Measurements from ENCODE around the gene MFRP. TPM values are rescaled to one million over a fixed set of nuclear protein-coding genes. Genes with fewer than 3 reads are reported as not detected.

The MFRP gene
- total RNA-seq, 1 donor from 2014 or later, result not detected

DNA sequence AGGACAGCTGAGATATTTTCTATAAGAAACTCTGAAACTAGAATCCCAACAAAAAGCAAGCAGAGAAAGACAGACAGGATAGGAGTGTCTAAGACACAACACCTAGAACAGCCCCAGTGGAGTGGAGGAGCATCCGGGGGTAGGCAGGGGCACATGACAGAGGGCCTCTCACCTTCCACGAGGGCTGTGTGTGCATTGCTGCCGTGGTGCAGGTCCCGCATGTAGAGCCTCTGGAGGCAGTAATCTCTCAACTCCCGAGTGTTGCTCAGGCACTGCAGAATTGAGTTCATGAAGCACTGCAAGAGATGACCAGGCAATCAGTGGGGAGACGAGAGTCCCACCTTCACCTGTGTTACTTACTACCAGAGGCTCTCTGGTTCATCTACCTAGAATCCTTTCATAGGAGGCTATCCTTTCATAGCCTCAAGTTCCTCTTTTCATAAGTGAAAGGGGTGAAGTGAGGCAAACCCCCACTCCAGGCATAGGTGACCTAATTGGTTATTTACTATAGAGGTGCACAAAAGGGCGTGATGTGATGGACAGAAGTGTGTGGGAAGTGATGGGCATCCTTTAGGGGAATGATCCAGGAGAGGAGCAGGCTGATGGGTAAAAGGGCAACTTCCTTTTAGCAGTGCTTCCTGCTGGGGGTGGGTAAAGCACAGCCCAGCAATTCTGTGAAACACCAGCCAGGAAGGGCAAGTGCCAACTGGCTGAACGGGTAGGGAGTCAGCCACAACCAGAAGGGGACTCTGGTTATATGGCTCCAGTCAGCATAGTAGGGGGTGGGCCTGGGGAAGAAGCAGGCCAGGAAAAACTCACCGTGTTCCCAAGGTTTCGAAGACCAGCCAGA lies 13.1 kb upstream of the MFRP start:
- DNase-seq (ENCODE audit: low read depth, low spot score), result no peak

DNA sequence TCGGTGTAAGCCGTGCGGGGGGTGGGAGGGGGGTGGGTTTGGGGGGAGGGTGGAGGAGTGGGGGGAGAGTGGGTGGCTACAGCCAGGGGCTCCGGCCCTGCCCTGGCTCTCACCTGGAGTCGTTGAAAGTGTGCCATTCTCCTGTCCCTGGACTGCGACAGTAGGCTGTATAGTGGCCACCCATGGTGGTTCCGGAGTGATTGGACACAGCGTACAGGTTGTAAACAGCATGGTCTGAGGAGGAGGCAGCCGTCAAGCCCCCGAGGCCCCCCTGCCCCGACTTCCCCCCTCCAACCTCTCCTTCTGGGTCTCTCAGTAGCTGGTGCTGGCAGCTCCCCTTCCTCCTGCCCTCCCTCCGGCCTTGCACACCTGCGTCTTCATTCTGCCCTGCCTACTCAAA lies 10.6 kb upstream of the MFRP start:
- DNase-seq (ENCODE audit: low read depth, low spot score), result no peak

DNA sequence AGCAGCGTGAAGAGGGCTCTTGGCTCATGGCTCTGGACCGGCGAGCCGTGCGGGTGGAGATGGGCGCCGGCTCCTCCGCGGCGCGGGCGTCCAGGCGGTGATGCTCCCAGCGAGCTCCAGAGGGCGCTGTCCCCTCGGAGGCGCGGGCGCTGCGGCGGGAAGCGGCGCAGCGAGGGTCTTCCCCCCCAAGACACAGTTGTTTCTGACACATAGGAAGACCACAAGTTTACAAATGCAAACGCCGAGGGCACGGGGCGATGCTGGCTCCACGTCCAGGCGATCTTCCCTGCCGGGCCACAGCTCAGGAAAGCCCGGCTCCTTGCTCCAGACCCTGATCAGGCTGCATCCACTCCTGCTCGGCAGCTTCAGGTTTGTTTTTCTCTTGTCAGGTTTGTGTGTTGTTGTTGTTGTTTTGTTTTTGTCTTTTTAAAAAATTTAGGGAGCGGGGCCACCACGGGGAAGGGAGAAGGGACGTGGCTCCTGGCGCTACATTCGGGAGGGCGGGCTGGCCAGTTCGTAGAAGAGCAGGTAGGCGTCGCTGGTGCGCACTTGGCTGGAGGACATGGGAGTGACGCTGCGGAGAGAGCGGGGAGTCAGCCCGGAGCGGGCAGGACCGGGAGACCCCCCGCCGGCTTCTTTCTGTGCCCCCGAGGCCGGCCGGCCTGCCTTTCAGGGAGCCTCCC lies 10.0 kb upstream of the MFRP start:
- no peak for DNase-seq (ENCODE audit: low read depth, low spot score)

DNA sequence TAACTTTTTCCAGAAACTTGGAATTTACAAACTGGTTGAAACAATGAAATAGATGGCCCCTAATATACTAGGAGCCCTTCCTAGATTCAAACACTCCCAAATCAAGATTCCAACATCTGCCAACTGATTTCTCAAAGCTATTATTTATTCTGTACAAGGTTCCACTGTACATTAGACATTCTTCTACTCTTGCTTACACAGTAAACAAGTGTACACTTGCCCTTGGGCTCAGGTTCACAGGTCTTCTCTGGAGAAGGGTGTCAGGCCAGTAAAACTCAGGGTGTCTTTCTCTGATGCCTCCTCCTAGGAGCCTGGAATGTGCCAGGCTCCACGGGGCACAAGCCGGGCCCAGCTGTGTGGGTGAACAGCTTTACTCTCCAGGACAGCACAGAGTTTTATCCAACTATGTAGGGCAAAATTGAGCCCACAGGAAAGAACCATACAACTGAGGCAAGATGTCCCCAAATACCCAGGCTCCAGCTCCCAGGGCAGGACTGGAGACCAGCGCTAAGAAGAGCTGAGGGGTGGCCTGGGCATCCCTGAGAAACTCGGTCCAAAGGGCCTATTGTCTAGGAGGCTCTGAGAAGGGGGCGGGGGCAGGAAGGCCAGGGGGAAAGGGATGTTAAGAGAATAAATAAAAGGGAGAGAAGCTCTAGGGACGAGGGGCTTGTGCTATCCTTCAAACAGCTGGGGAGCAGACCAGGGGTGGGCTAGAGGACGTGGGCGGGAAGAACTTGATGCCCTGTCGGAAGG lies 8.8 kb upstream of the MFRP start:
- DNase-seq (ENCODE audit: low read depth, low spot score), result no peak

DNA sequence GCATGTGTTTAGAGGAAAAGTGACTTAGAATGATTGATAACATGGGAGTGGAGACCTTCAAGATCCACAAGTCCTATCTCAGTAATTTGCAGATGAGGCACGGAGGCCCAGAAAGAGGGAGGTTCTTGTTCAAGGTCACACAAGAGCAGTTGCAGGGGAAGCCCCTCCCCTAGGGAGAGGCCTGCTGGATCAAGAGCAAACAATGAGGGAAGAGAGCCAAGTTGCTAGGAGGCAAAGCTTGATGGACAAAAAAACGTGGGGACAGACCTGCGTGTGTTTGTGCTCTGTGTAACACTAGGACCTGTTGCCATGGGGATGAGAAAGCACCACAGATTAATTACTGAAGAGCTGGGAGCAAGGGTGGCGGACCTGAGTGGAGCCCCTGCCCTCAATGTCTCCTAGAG lies 6.4 kb upstream of the MFRP start:
- DNase-seq (ENCODE audit: low read depth, low spot score), result peak; percentile 73

DNA sequence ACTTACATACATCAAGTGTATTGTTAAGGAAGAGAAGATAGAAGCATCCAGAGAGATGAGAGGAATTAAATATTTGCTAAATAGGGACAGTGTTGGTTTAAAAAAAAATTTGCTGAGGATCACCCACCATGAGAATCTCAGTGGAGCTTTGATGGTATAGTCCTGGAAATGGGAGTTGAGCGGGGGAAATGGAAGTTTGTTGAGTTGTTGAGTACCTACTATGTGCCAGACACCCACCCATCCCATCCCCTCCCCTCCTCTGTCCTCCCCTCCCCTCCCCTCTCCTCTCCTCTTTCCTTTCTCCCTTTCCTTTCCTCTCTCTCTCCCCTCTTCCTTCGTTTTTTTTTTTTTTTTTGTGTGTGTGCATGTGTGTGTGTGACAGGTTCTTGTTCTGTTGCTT lies 4.7 kb upstream of the MFRP start:
- no peak for DNase-seq (ENCODE audit: low read depth, low spot score)

DNA sequence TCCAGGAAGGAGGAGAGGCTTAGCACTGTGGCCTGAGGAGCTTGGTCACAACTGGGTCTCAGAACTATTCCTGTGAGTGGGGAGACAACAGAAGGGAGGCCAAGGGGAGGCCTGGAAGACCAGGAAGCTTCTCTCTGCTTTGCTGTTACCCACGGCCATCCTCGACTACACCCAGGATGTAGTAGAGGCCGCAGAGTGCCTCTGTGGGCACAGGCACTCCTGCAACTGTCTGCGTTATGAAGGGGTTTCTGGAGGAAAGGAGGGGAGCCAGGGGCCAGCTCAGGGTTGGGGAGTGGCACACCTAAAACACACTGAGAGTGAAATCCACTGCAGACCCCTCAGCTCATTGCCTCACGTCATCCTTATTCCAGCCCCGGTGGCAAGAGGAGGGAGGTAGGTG lies 3.8 kb upstream of the MFRP start:
- DNase-seq (ENCODE audit: low read depth, low spot score), result no peak

DNA sequence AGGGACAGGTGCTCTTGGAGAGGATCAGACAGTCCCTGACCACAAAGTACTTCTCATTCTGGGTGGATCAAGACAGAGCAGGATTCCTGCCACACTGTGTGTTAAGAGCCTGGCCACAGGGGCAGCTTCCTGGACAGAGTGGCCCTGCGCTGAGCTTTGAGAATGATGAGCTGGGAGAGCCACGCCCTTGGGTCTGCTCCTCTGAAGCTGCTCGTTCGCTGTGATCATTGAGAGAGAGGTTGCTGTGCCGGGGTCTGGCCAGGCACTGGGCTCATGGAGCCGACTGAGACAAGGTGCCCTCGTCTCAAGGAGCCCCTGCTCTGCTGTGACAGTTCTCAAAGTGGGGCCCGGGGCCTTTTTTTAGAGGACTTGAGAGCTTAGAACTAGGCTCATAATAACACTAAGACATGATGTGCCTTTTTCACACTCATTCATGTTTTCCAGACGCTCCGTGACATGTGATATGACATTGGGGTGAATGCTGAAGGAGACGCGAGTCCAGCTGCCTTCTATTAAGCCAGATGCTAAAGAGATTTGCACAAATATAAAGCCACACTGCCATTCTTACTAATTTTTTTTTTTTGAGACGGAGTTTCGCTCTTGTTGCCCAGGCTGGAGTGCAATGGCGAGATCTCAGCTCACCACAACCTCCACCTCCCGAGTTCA lies 1.6 kb upstream of the MFRP start:
- no peak for DNase-seq (ENCODE audit: low read depth, low spot score)

DNA sequence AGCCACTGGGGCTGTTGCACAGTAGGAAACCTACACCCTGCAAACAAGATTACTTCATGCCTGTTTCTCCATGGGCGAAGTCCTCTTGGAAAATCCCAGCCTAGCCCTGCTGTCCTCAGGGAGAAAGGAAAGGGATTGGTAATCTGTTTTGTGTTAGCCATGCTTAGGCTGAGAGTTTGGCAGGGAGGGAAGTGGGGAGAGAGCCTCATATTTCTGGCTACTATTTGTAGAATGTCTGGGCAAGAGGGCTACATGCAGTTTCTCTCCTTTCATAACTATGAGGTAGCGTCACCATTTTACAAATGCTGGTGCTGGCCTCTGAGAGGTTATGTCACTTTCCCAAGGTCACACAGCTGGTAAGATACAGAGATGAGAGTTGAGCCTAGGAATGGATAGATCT lies 737 bp upstream of the MFRP start:
- no peak for DNase-seq (ENCODE audit: low read depth, low spot score)

DNA sequence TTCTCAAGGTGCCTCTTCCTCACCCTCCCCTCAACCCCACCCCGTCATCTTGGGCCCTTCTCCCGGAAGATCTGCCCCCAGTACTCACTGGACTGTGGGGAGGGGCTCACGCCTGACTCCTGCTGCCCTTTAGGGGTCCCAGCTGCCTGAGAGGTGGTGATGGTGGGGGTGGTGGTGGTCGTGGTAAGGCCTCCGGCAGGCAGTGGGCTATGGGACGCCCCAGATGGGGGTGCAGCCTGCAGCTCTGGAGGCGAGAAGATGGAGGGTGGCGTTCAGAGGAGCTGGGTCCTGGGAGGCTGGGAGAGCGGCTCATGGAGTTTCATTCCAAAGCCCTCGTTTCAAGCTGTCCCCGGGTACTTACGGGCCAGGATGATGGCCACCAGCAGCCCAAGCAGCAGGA lies 820 bp downstream of the MFRP start:
- no peak for DNase-seq (ENCODE audit: low read depth, low spot score)

DNA sequence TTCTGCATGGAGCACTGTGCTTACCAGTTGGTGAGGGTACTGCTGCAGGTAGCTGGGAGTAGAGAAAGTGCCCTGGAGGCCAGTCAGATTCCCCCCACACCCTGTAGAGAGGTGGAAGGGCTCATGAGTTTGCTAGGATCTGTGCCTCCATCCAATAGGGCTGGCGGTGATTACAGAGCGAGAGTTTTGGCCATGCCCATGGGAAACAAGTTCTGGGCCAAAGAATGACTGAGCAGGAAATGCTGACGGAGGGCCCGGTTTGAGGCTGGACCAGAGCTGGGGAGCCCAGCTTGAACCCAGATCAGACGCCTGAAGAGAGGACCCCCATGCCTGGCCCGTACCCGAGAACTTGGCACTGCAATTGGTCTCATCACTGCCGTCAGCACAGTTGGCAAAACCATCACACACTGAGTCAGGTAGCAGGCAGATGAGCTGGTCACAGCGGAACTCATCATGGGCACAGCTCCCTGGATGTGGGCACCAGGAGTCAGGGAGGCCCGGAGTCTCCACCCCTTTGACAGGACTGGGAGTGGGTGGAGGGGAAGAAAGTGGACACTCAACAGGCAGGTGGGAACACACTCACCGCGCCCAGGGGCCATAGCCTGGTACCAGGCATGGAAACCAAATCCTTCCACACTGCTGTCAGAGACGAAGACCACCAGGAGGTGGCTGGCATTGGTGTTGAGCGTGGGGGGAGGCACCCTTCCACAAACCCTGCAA lies 2.1 kb downstream of the MFRP start:
- DNase-seq (ENCODE audit: low read depth, low spot score), result no peak

DNA sequence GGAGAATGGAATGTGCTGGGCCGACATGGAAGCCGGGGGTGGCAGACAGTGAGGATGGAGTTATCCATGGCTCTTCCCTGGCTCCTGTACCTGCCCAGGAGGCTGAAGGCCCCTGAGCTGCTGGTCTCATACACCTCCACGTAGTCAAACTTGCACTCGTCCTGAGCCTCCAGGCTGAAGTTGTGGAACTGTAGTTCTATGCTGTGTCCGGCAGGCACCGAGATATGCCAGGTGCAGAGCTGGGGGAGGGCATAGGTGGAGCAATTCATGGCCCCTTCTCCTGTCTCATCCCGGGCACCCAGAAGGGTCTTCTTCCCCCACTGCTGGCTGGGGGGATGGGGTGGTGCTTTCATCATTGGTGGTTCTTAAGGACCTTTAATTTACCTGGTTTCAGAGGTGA lies 2.8 kb downstream of the MFRP start:
- no peak for DNase-seq (ENCODE audit: low read depth, low spot score)

DNA sequence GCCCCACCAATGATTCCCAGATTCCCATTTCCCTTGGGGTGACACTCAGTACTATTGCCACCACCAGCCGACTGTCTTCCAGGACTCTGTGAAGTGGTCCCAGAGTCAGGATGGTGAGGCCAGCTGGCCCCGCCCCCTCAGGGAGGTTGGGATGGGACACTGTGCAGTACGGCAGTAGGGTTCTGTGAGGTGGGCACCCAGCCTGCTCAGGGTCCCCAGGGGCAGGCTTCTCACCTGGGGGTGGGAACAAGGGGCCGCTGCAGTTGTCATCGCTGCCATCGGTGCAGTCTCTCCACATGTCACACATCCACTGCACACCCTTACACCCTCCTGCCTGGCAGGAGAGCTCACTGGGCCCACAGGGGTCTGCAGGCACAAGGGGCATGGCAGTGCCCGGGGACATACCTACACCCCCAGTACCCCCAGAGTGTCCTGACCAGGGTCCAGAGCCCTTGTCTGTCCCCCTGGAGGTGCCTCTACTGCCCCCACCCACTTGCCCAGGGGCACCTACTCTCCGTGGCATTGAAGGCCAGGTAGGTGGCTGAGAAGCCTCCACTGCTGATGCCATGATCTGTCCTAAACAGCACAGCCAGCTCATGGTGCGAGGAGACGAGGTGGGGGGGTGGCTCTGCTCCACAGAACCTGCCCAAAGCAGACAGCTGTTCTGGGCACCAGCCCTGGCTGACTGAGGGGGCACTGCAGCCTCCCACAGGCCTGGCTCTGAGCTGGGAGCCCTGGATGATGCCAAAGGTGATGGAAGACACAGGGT lies 4.0 kb downstream of the MFRP start:
- DNase-seq (ENCODE audit: low read depth, low spot score), result no peak

DNA sequence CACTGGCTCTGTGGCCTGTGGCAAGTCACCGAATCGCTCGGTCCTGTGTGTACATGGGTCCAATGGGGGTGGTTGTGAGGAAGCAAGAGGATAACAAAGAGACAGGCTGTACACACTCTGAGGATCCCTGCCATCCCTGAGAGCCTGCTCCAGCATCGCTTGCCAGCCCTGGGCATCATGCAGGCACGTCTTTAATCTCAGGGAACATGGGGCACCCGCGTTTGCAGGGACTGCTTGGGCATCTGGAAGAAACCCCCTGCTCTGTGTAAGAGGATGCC lies 4.5 kb downstream of the MFRP start:
- no peak for DNase-seq (ENCODE audit: low read depth, low spot score)

DNA sequence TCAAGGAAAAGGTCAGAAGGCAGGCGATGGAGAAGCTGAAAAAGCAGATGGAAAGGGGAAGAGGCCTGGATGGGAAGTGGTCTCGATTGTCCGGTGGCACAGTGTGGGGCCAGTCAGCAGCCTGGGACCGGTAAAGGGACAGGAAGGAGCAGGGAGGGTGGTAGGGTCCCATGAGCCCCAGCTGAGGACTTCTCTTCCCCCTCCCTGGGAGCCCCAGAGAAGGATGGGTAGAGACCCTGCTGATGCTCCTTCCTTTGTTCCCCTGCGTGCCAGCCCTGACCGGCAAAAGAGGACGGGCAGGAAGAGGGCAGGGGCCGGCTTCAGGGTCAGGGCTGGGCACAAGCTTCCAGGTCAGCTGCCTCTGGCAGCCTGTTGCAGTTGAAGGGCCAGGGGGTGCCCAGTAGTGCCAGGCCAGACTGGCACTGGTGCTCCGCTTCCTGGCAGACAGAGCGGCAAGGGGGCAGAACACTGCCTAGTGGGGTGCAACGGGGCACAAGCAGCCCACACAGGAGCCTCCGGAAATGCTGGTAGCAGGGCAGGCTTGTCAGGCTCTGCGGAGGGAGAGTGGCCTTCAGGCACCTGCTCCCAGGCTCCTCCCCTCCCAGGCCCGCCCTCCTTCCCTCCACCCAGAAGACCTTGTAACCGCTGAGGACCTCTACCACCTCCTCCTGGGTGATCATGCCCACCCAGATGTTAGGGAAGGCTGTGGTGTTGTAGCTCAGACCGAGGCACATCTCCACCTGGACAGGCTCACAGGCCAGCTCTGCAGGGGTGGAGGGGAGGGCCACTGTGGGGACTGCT lies 5.1 kb downstream of the MFRP start:
- no peak for DNase-seq (ENCODE audit: low read depth, low spot score)

DNA sequence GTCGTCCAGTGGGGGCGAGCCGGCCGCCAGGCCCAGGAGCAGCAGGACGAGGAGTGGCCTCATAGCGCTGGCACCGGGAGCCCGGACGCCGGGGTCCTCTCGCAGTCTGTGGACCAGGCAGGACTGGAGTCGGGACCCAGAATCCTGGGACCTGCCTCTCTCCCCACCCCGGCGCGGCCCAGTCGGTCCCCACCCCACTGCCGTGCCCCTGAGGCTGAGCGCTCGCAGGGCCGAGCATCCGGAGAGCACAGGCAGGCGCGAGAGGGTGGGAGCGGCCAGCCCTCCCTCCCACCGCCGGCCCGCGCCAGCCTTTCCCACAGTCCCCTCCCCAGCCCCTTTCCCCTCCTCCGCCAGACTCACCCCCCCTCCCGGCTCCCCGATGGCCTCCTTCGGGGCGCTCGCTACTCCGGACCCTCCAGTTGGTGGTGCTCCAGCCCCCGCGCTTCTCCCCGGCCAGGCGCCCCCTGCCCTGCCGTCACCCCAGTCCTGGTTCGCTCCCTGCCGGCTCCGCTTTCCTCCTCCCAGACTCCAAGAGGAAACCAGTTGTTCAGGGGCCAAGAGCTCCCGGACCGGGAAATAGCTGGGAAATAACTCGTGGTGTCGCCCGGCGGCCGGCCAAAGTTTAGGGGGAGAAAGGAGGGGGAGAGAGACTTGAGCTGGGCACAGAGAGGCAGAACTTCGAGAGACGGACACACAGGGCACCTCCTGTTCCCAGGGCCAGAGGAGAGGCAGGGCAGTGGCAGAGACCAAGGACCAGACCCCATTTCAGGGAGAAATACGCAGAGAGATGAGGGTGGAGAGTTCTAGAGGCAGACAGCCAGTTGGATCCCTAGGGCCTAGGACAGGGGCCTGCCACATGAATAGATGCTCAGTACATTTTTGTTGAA lies 5.9 kb downstream of the MFRP start, which contains the start of gene C1QTNF5:
Gene C1QTNF5 (minus strand): TSS at position 549 of the 887 bp plus-strand sequence. CDS start 486 bp downstream, at position 63.
- peak; percentile 82 for DNase-seq (ENCODE audit: low read depth, low spot score)

DNA sequence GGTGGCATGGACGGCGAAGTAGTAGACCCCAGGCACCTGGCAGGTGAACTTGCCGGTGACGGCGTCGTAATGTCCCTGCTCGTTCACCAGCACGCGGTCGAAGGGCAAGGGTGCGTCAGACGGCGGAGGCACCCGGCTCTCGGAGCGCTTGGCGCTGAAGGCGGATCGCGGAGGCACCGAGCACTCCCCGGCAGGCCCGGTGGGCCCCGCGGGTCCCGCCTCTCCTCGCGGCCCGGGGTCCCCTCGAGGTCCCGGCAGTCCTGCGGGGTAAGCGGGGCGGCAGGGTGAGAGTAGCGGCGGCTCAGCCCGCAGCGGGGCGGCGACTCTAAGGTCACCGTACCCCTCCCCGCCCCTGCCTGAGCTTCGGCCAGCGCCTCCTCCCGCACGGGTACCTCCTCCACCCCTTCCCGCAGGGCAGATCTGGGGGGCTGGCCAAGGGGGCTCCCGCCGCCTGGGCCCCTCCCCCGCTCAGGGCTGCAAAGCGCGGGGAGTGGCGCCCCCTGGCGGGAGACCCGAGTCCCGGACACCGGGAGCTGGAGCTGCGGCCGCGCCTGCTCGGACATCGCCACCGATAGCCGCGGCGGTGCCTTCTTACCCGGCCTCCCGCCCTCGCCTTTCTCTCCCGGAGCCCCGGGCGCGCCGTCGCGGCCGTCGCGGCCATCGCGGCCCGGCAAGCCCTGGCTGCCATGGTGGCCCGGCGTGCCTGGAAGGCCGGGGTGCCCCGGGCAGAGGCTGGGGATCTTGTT lies 6.7 kb downstream of the MFRP start:
- DNase-seq (ENCODE audit: low read depth, low spot score), result no peak
